Kidney epithelial cell (primary cell): Measurements from ENCODE around the gene PCID2. TPM values are rescaled to one million over a fixed set of nuclear protein-coding genes. Genes with fewer than 3 reads are reported as not detected.

Experiments used
- DNase-seq: peaks from one replicate; pipeline ENCODE4 v3.0.0-alpha.2; 2010; ENCODE audit warnings: low read depth
- H3K27me3 ChIP-seq: 2 replicates; pipeline ENCODE4 v1.6.0; 2011; ENCODE audit warnings: low read length; ENCODE audit not compliant: control insufficient read depth, insufficient read depth
- H3K36me3 ChIP-seq: 2 replicates; pipeline ENCODE4 v1.5.1; 2011; ENCODE audit warnings: low read length; ENCODE audit not compliant: control insufficient read depth, insufficient read depth
- H3K4me3 ChIP-seq: 2 replicates; pipeline ENCODE4 v1.5.1; 2011; ENCODE audit warnings: low read depth, mild to moderate bottlenecking, control low read depth, low read length
- total RNA-seq: library from RNA; depleted of rRNA; stranded (reverse); fragments of >200 nt; gene quantifications from 2 replicates; pipeline ENCODE4 v1.2.3, GENCODE V29; 2015
- TF ChIP-seq, protein P1 (sequence below): IDR thresholded peaks from 2 replicates; pipeline ENCODE4 v1.5.1; 2011; ENCODE audit warnings: mild to moderate bottlenecking, moderate library complexity, low read length, control low read depth, inconsistent platforms; ENCODE audit not compliant: insufficient read depth, poor library complexity, severe bottlenecking

PCID2 gene
- total RNA-seq, 1 donor from 2014 or later: 36.9 TPM

DNA sequence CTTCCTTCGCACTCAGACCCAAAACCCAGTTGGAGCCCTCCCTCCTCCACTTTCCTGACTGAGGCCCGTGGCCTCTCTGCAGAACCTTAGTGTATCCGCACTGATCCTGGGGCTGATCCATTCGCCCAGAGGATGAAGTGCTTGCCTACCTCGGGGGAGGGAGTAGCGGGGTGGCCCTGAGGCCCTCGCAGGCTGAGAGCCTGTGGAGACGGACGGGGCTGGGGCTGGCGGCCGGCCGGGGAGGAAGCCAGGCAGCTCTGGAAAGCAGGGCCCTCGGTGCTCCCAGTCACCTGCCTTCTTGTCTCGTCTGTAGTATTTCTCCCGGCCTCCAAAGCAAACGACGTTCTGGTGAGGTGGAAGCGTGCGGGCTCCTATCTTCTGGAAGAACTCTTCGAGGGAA, 48.8 kb downstream of the PCID2 start:
- H3K4me3 ChIP-seq: no peak overlapping the region
- peaks cover 28% of the 10 kb centered on the region for H3K27me3 ChIP-seq
- H3K36me3 ChIP-seq: no peaks in the 10 kb centered on the region
- DNase-seq: no peak
- TF ChIP-seq, protein P1, sequence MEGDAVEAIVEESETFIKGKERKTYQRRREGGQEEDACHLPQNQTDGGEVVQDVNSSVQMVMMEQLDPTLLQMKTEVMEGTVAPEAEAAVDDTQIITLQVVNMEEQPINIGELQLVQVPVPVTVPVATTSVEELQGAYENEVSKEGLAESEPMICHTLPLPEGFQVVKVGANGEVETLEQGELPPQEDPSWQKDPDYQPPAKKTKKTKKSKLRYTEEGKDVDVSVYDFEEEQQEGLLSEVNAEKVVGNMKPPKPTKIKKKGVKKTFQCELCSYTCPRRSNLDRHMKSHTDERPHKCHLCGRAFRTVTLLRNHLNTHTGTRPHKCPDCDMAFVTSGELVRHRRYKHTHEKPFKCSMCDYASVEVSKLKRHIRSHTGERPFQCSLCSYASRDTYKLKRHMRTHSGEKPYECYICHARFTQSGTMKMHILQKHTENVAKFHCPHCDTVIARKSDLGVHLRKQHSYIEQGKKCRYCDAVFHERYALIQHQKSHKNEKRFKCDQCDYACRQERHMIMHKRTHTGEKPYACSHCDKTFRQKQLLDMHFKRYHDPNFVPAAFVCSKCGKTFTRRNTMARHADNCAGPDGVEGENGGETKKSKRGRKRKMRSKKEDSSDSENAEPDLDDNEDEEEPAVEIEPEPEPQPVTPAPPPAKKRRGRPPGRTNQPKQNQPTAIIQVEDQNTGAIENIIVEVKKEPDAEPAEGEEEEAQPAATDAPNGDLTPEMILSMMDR: no peak

DNA sequence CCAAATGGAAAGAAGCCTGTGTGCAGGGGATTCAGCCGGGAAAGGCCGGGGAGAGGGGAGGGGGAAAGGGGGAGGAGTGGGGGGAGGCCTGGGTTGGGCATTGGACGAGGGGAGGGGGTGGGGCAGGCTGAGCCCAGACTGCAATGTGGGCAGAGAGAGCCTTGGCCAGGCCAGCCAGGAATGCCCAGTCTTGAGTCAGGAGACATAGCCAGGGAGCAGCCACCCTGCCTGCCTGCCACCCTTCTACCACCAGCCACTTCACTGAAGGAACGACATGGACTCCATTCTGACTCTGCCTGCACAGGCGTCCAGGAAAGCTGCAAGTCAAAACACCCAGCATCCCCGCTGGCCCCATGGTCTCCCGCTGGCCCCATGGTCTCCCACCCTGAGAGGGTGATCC, 49.5 kb downstream of the PCID2 start:
- TF ChIP-seq, protein P1: no peak
- no peak overlapping the region for H3K4me3 ChIP-seq
- no peak for DNase-seq

DNA sequence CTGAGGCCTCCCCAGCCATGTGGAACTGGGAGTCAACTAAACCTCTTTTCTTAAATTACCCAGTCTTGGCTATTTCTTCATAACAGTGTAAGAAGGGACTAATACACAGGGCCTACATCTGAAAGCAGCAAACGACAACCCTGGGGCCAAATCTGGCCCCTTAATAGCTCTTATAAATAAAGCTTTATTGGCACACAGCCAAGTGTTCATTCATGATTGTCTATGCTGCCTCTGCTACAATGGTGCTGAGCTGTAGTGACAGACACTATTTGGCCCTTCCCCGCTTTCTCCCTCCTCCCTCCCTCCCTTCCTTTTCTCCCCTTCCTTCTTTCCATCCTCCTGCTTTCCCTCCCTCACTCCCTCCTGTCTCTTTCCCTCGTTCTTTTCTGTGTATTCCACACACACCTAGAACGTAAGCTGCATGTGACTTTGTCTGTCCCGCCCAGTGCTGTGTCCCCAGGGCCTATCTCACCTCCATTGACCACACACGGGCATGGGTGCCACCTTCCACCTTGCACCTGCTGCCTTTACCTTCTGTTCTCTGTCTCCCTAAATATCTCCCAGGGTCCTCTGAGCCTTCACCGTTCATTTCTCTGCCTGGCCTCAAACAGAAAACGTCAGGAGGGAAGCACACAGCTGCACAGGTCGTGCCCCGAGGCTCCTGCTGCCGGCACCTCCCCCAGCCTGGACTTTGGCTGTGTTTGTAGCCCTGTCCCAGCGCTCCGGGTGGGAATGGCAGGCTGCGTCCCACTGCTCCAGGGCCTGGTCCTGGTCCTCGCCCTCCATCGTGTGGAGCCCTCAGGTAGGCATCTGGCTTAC, 50.3 kb downstream of the PCID2 start, which contains the start of gene PROZ:
Gene PROZ, plus strand, starts transcription at position 720 of the 819 bp plus-strand sequence. Its CDS starts 13 bp downstream, at position 733.
- Histone ChIP-seq H3K27me3 (peaks cover 27% of the 10 kb centered on the region), H3K4me3 (no peak within 1 kb of the TSS), H3K36me3 (no peaks in the 10 kb centered on the region)
- TF ChIP-seq, protein P1: no peak
- no peak for DNase-seq

More for the DNA sequence above, 49.5 kb downstream of the PCID2 start:
- H3K36me3 ChIP-seq: no peaks in the 10 kb centered on the region
- peaks cover 28% of the 10 kb centered on the region for H3K27me3 ChIP-seq

DNA sequence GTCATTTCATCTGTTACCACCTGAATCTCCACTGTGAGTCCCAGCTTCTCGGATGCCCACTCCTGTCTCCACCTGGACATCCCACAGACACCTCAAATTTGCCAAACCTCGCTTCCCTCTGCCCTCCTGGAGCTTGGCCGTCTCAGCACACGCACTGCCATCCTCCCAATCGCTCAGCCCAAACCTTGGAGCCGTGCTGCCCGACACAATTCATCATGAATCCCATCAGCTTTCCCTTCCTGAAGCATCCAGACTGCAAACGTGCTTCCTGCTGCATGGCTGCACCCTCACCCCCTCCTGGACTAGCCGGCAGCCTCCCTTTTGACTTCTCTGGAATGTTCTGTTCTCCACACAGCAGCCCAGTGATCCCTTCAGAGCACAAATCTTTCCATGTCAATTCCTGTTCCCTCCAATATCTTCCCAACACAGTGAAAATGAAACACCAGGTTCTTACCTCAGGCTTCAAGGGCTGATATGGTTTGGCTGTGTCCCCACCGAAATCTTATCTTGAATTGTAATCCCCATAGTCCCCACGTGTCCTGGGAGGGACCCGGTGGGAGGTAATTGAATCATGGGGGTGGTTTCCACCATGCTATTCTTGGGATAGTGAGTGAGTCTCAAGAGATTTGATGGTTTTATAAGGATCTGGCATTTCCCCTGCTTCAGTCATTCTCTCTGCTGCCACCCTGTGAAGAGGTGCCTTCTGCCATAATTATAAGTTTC, 51.1 kb downstream of the PCID2 start:
- no peak for DNase-seq
- Histone ChIP-seq H3K27me3 (peaks cover 26% of the 10 kb centered on the region), H3K36me3 (no peaks in the 10 kb centered on the region), H3K4me3 (no peak overlapping the region)
- TF ChIP-seq, protein P1: no peak

DNA sequence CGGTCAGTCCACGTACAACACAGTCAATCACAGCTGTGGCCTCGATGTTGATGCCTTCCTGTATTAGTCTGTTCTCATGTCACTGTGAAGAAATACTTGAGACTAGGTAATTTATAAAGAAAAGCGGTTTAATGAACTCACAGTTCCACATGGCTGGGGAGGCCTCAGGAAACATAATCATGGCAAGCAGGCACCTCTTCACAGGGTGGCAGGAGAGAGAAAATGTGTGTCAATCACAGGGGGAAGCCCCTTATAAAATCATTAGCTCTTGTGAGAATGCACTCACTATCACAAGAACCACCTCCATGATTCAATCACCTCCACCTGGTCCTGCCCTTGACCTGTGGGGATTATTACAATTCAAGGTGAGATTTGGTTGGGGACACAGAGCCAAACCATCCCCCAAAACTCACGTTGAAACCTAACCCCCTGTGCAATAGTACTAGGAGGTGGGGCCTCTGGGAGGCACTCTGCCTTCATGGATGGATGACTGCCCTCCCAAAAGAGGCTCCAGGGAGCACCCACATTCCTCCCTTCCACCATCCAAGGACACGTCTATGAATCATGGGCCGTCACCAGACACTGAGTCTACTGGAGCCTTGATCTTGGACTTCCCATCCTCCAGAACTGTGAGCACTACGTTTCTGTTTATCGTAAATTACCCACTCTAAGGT, 52.4 kb downstream of the PCID2 start:
- Histone ChIP-seq H3K27me3 (peaks cover 27% of the 10 kb centered on the region), H3K36me3 (no peaks in the 10 kb centered on the region), H3K4me3 (no peak overlapping the region)
- TF ChIP-seq, protein P1: no peak
- no peak for DNase-seq
